Esophagus (tissue), 2 donors: Measurements from ENCODE around the gene RTF2. TPM values are rescaled to one million over a fixed set of nuclear protein-coding genes. Genes with fewer than 3 reads are reported as not detected.

Source experiments
- H3K27ac ChIP-seq, 2 donors: one replicate each; pipeline ENCODE4 v1.5.1; 2013; ENCODE audit warnings: low read depth in 2 of 2, mild to moderate bottlenecking in 2 of 2, inconsistent platforms in 1 of 2, low read length in 1 of 2, moderate library complexity in 1 of 2
- H3K27me3 ChIP-seq, 2 donors: one replicate each; pipeline ENCODE4 v1.6.1; 2013; ENCODE audit warnings: low read length in 2 of 2, control low read depth in 1 of 2, mild to moderate bottlenecking in 1 of 2; ENCODE audit not compliant: insufficient read depth in 2 of 2, control insufficient read depth in 1 of 2
- H3K36me3 ChIP-seq, 2 donors: one replicate each; pipeline ENCODE4 v1.6.1; 2013; ENCODE audit warnings: low read length in 1 of 2; ENCODE audit not compliant: control insufficient read depth in 2 of 2, insufficient read depth in 2 of 2
- H3K4me1 ChIP-seq, 2 donors: one replicate each; pipeline ENCODE4 v1.6.1; 2013; ENCODE audit warnings: low read length in 1 of 2; ENCODE audit not compliant: control insufficient read depth in 2 of 2, insufficient read depth in 2 of 2
- H3K4me3 ChIP-seq, 2 donors: one replicate each; pipeline ENCODE4 v1.5.1; 2013; ENCODE audit warnings: low read length in 2 of 2, mild to moderate bottlenecking in 2 of 2, low read depth in 1 of 2, moderate library complexity in 1 of 2
- H3K9me3 ChIP-seq, 2 donors: one replicate each; pipeline ENCODE4 v1.6.1; 2013; ENCODE audit warnings: mild to moderate bottlenecking in 2 of 2, low read depth in 1 of 2, low read length in 1 of 2, moderate library complexity in 1 of 2; ENCODE audit not compliant: control insufficient read depth in 2 of 2, insufficient read depth in 1 of 2
- WGBS, 2 donors: extraction: QIAGEN DNeasy Blood & Tissue Kit; methylation state at CpG; one replicate each; pipeline ENCODE4 v1.1.7; 2013; 5-methylcytosine and 5-hydroxymethylcytosine counted together
- polyA plus RNA-seq, 2 donors: library from polyadenylated mRNA; stranded (reverse); fragments of 200-250 nt; gene quantifications; one replicate each; pipeline ENCODE4 v1.2.3, GENCODE V29; 2013
- donor health status: healthy with polysubstance abuse.
- donor health status: Bipolar disorder and iron deficiency.

RTF2 gene
- polyA plus RNA-seq, 2 donors, result 35.4 to 62.8 TPM

- H3K9me3 ChIP-seq, result no peaks in the 10 kb centered on the region
- no peaks in the 10 kb centered on the region for H3K27me3 ChIP-seq
- H3K4me3 ChIP-seq, result no peak overlapping the region
- no peak overlapping the region for H3K27ac ChIP-seq
- whole genome bisulfite sequencing, 2 donors, result 90 to 93% methylated on average over 16 of the region's 16 CpGs
- no peaks in the 10 kb centered on the region for H3K4me1 ChIP-seq
- no peaks in the 10 kb centered on the region for H3K36me3 ChIP-seq
Measured at GRCh38 chr20:56445540-56445939, 22.9 kb upstream of the RTF2 start.

DNA sequence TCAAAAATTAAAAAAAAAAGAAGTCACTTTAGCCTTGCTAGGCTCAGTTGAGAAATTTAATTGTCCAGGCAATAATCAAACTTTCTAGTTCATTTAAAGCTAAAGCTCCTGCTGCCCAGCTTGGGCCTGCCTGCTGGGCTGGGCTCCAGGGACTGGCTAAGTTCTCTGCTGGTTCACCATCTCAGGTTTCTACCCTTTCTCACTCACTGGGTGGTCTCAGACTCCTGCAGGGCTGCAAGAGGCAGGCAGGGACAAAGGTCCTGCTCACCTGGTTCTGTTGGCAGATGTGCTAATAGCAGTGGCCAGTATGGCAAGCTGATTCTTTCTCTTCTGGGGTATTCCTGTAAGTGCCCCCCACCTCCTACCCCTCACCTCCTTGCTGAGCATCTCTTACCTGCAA lies 21.2 kb upstream of the RTF2 start:
- Histone ChIP-seq H3K4me3 (no peak overlapping the region), H3K27me3 (no peaks in the 10 kb centered on the region), H3K4me1 (no peaks in the 10 kb centered on the region), H3K9me3 (no peaks in the 10 kb centered on the region), H3K36me3 (no peaks in the 10 kb centered on the region), H3K27ac (no peak overlapping the region)

DNA sequence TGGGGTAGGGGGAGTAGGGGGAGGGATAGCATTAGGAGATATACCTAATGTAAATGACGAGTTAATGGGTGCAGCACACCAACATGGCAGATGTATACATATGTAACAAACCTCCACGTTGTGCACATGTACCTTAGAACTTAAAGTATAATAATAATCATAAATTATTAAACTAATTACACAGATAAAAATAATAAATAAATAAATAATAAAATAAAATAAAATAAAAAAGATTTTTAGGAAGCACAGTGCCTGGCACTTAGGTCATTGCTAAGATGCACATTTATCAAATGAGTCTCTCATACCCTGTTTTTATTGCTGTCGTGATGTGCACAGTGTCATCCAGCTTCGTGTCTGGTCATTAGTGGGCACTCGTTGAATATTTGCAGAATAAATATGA lies 19.0 kb upstream of the RTF2 start:
- WGBS, 2 donors, result 91 to 92% methylated on average over 5 of the region's 5 CpGs
- Histone ChIP-seq H3K36me3 (no peaks in the 10 kb centered on the region), H3K4me3 (no peak overlapping the region), H3K9me3 (no peaks in the 10 kb centered on the region), H3K27me3 (no peaks in the 10 kb centered on the region), H3K27ac (no peak overlapping the region), H3K4me1 (no peaks in the 10 kb centered on the region)

DNA sequence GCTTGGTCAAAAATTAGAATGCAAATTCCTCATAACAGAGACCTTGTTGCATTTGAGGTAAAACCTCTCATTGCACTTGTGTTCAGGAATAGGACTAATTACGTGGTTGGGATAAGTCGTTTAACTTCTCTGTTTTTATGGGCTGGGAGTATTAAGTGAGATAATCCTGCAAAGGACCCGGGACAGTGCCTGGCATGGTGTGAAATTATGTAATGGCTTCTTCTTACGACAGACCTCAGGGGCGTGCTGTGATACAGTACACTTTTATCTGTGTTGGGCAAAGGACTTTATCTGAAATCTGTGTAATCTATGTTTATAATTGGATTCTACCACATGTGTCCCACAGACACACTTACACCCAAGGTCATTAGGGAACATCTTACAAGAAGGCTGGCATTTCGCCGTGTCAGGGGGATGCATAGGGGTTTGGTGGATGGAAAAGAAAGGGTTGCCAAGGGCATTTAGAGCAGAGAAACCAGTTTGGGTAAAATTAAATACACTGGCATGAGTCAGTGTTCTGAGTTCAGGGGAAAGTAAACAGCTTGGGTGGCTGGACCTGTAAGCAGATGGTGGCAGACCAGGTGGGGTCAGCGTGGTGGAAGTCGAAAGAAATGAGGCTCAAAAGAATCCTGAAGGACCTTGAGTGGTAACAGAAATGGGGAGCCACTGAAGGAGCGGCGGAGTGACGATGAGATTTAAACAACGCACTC lies 17.2 kb upstream of the RTF2 start:
- WGBS, 2 donors, result 74 to 82% methylated on average over 13 of the region's 13 CpGs

GRCh38 chr20:56453352-56453751 lies 15.1 kb upstream of the RTF2 start:
- H3K4me1 ChIP-seq, result no peaks in the 10 kb centered on the region
- H3K4me3 ChIP-seq, result no peak overlapping the region
- H3K9me3 ChIP-seq, result no peaks in the 10 kb centered on the region
- no peak overlapping the region for H3K27ac ChIP-seq
- H3K27me3 ChIP-seq, result no peaks in the 10 kb centered on the region
- H3K36me3 ChIP-seq, result no peaks in the 10 kb centered on the region
- 68 to 79% methylated on average over 5 of the region's 5 CpGs for WGBS, 2 donors

More for the DNA sequence above, 17.2 kb upstream of the RTF2 start:
- Histone ChIP-seq H3K4me3 (no peak overlapping the region), H3K9me3 (no peaks in the 10 kb centered on the region), H3K4me1 (no peaks in the 10 kb centered on the region), H3K36me3 (no peaks in the 10 kb centered on the region), H3K27ac (no peak overlapping the region), H3K27me3 (no peaks in the 10 kb centered on the region)

DNA sequence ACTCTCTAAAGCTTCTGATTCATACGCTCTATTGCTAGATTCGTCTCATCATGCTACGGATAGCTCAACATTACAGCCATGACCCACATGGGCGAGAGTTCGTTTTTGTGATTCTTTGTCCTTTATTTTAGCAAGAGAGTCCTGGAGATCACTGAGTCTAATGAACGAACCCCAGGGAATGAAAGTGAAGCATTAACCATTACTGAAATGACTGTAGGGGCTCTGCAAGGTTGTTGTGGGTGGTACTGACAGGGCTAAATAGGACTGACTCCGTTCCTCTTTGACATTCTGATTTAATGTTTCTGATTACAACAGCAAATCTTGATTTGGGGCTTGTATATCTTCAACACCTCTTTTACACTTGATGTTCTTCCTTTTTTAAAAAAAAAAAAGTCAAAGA lies 13.7 kb upstream of the RTF2 start:
- H3K4me3 ChIP-seq, result no peak overlapping the region
- no peaks in the 10 kb centered on the region for H3K36me3 ChIP-seq
- no peak overlapping the region for H3K27ac ChIP-seq
- H3K9me3 ChIP-seq, result no peaks in the 10 kb centered on the region
- WGBS, 2 donors, result 80 to 84% methylated on average over 7 of the region's 7 CpGs
- no peaks in the 10 kb centered on the region for H3K27me3 ChIP-seq
- no peaks in the 10 kb centered on the region for H3K4me1 ChIP-seq

DNA sequence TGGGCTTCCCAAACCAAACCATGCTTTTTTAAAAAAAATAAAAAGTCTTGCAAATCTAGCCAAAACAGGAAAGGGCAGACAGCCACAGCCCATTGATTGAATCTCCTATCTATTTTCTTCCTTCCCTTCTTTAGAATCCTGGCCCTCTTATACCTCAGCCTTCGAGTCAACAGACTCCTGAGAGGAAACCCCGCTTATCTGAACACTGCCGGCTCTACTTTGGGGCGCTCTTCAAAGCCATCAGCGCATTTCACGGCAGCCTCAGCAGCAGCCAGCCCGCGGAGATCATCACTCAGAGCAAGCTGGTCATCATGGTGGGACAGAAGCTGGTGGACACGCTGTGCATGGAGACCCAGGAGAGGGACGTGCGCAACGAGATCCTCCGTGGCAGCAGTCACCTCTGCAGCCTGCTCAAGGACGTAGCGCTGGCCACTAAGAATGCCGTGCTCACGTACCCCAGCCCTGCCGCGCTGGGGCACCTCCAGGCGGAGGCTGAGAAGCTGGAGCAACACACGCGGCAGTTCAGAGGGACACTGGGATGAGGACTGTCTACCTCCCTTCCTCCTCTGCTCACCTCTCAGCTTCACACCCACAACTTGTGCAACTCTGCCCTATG lies 10.1 kb upstream of the RTF2 start:
- Histone ChIP-seq H3K4me1 (no peaks in the 10 kb centered on the region), H3K4me3 (no peak overlapping the region), H3K27me3 (no peaks in the 10 kb centered on the region), H3K9me3 (no peaks in the 10 kb centered on the region), H3K36me3 (no peaks in the 10 kb centered on the region), H3K27ac (no peak overlapping the region)
- WGBS, 2 donors, result 61 to 75% methylated on average over 22 of the region's 22 CpGs

DNA sequence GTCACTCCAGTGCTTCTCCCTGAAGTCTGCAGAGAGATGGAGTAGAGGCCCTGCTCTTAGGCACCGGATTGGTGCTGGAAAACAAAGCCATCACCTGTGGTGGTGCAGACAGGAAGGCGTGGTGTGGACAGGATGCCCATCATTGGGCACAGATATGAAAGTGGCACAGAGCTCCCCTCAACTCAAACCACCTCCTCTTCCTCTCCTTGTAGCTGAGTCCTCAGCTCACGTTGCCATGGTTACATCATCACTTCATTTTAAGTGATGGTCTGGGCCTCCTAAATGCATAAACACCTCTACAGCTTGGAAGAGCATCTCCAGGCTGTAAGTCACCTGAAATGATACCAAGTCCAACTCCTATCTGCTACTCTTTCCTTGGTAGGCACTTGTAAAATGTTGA lies 8.0 kb upstream of the RTF2 start:
- Histone ChIP-seq H3K4me1 (no peaks in the 10 kb centered on the region), H3K4me3 (no peak overlapping the region), H3K9me3 (no peaks in the 10 kb centered on the region), H3K27me3 (no peaks in the 10 kb centered on the region), H3K27ac (no peak overlapping the region), H3K36me3 (no peaks in the 10 kb centered on the region)
- 60 to 68% methylated on average over 3 of the region's 3 CpGs for WGBS, 2 donors

GRCh38 chr20:56461576-56461975 lies 6.9 kb upstream of the RTF2 start:
- no peak overlapping the region for H3K27ac ChIP-seq
- no peaks in the 10 kb centered on the region for H3K4me1 ChIP-seq
- no peak overlapping the region for H3K4me3 ChIP-seq
- H3K36me3 ChIP-seq, result no peaks in the 10 kb centered on the region
- no peaks in the 10 kb centered on the region for H3K27me3 ChIP-seq
- WGBS, 2 donors, result 63 to 65% methylated on average over 3 of the region's 3 CpGs
- no peaks in the 10 kb centered on the region for H3K9me3 ChIP-seq

GRCh38 chr20:56463428-56463827 lies 5.0 kb upstream of the RTF2 start:
- Histone ChIP-seq H3K4me3 (no peak overlapping the region), H3K9me3 (no peaks in the 10 kb centered on the region), H3K27ac (no peak overlapping the region), H3K36me3 (no peaks in the 10 kb centered on the region), H3K4me1 (no peaks in the 10 kb centered on the region), H3K27me3 (no peaks in the 10 kb centered on the region)
- WGBS, 2 donors, result 60 to 72% methylated on average over 3 of the region's 3 CpGs
